Motor neuron (in vitro differentiated cells): ENCODE results near the gene CHRNA7. TPM values are rescaled to one million over a fixed set of nuclear protein-coding genes. Genes with fewer than 3 reads are reported as not detected.
A peak's percentile ranks its signal among the peaks of the same experiment; 100 is the strongest.

ENCODE experiments used
- ATAC-seq, 8 experiments: fragments of 200-7000 bp; cut with Tn5 transposase; replicated peaks in 6 of 8; 2 replicates each; pipeline ENCODE4 v1.8.0; 2021; ENCODE audit warnings: mild to moderate bottlenecking in 8 of 8, moderate library complexity in 8 of 8
- H3K27ac ChIP-seq, 2 donors: fragments of 250-450 bp; sonication (Bioruptor Pico); 2 replicates each; pipeline ENCODE4 v1.9.0; 2021; ENCODE audit warnings: antibody characterized with exemption in 2 of 2, mild to moderate bottlenecking in 2 of 2, moderate library complexity in 1 of 2
- H3K4me1 ChIP-seq, 2 donors: fragments of 250-450 bp; sonication (Bioruptor Pico); replicated peaks in 1 of 2; 2 replicates each; pipeline ENCODE4 v1.6.1; 2021; ENCODE audit warnings: antibody characterized with exemption in 2 of 2, mild to moderate bottlenecking in 2 of 2, moderate library complexity in 1 of 2
- H3K4me3 ChIP-seq, 5 donors: fragments of 250-450 bp; sonication (Bioruptor Pico); 2 replicates each; pipeline ENCODE4 v1.9.0; 2021; ENCODE audit warnings: antibody characterized with exemption in 5 of 5, mild to moderate bottlenecking in 5 of 5, moderate library complexity in 4 of 5
- WGBS, 10 experiments: fragments of 450-650 bp; shearing (Covaris generic); methylation state at CpG; one replicate each; pipeline ENCODE4 v1.0.0; 2022; 5-methylcytosine and 5-hydroxymethylcytosine counted together
- in situ Hi-C, 9 experiments: fragments of 400-800 bp; cut with MboI; loops; one replicate each; pipeline ENCODE4 v1.15.0; 2021; ENCODE audit warnings: low sequenced_read_pairs in 9 of 9, low pct_unique_long_range_greater_than_20kb in 2 of 9; ENCODE audit not compliant: unreplicated experiment in 9 of 9
- total RNA-seq, 8 experiments: library from RNA; unstranded; fragments of 300-600 nt; gene quantifications; 2 replicates each; pipeline versions ENCODE4 v1.2.3 to v1.2.4, GENCODE V29; 2022

The CHRNA7 gene
- total RNA-seq = 1 to 10 TPM in 7 of 8 experiments, under 1 TPM in 1; 0.61 to 7.7 (median 5.1) TPM

DNA sequence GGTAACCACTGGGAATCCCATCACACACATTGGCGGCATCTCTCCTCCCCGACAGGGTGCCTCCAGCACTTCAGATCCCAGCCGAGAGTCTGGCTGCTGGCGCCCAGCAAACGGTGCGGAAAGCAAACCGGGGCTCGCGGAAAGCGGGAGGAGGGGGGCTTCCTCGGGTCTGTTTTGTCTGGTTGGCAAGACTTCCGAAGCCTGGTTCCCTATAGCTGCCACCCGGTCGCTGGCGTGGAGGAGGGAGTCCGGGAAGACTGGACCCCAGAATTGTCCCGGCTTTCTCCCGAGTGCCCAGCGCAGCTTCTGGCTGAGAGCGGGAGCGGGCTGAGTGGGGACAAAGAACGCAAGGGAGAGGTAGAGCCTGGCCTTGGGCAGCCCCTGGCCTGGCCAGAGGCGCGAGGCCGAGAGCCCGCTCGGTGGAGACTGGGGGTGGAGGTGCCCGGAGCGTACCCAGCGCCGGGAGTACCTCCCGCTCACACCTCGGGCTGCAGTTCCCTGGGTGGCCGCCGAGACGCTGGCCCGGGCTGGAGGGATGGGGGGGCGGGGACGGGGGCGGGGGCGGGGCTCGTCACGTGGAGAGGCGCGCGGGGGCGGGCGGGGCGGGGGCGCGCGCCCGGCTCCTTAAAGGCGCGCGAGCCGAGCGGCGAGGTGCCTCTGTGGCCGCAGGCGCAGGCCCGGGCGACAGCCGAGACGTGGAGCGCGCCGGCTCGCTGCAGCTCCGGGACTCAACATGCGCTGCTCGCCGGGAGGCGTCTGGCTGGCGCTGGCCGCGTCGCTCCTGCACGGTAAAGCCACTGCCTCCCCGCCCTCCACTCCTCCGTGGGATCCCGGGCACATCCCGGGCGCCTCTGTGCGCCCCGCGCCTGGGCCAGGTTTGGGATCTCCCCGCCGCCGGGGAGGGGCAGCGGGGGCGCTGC, at the start of gene CHRNA7:
Gene CHRNA7 (plus strand): TSS at position 654 of the 920 bp plus-strand sequence. CDS start 80 bp downstream, at position 734.
- 0% methylated on average over 3 to 6 of the region's 92 CpGs; no CpG with 5 or more reads in 6 of the 10 experiments for WGBS, 10 experiments
- Histone ChIP-seq H3K4me1 (peaks cover 4 to 5% of the 10 kb centered on the region in 2 donors), H3K27ac (peak within 1 kb of the TSS; percentile 21 to 57), H3K4me3 (peak within 1 kb of the TSS; percentile 50 to 84 (median 67))
- ATAC-seq = peak; percentile 85 to 91 (median 88)
- in situ Hi-C loops = no loop called here

GRCh38 chr15:31985607-31986006, 44.7 kb upstream of the CHRNA7 start:
- Histone ChIP-seq H3K27ac (no peak overlapping the region), H3K4me3 (no peak overlapping the region), H3K4me1 (peaks cover 0 to 6% of the 10 kb centered on the region in 2 donors)
- in situ Hi-C loops = no loop called here
- WGBS, 10 experiments = 40 to 100% (median 55%) methylated on average over 1 to 4 of the region's 4 CpGs; no CpG with 5 or more reads in 2 of the 10 experiments
- ATAC-seq = peak in 4 of 8 experiments; percentile 30 to 86 (median 56)

DNA sequence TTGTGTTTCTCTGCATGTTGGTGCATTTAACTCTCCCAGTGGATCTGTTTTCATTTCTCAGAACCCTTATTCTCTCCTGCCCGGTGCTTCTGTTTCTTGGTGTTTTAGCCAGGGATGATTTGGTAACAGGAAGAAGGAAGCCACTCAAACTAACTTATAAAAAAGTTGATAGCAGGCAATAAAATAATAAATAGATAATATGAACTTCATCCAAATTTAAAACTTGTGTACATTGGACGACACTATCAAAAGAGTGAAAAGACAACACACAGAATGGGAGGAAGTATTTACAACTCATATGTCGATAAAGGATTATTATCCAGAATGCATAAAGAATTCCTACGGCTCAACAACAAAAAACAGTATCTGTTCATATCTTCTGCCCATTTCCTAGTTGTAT, 37.3 kb upstream of the CHRNA7 start:
- Histone ChIP-seq H3K4me1 (no peaks in the 10 kb centered on the region), H3K4me3 (no peak overlapping the region), H3K27ac (no peak overlapping the region)
- in situ Hi-C loops = no loop called here
- ATAC-seq = no peak
- WGBS, 10 experiments = 28 to 100% (median 74%) methylated on average over 3 to 4 of the region's 4 CpGs; no CpG with 5 or more reads in 2 of the 10 experiments

DNA sequence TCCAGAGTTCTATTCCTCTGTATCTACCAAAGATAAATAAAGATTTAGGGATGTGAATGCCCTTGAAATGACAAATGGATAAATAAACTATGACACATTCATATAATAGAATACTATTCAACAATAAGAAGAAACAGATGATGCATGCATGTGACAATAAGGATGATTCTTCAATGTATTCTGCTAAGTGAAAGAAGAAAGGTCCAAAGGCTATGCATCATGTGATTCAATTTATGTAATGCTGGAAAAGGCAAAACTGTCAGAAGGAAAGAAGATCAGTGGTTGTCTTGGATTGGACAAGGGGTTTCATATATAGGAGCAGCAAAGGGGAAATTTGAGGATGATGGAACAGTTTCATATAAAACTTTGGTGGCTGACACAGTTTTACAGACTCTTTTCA, 32.6 kb upstream of the CHRNA7 start:
- peak in 4 of 8 experiments; percentile 52 to 70 (median 62) for ATAC-seq
- Histone ChIP-seq H3K4me1 (no peaks in the 10 kb centered on the region), H3K4me3 (no peak overlapping the region), H3K27ac (no peak overlapping the region)
- in situ Hi-C loops = no loop called here

DNA sequence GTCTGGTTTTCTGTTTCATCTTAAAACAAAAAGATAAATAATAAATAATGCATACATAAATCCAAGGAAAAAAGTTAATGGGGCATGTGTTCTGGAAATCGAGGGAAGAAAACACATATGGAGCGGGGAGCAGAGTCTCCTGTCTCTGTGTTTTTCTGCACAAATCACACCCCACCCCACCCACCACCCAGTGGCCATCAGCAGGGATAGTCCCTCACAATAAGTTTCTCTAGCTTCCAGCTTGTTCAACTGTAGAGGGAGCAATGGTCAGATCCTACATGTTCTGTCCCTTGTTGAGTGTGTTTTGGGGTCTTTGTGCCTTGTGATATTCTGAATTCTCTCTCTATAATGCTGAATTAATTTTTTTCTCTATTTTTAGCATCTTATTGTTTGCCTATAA, 26.8 kb upstream of the CHRNA7 start:
- ATAC-seq = no peak
- in situ Hi-C loops = no loop called here
- Histone ChIP-seq H3K27ac (no peak overlapping the region), H3K4me1 (peaks cover 5 to 11% of the 10 kb centered on the region in 2 donors), H3K4me3 (no peak overlapping the region)
- WGBS, 10 experiments = 33 to 95% (median 40%) methylated on average over 1 to 2 of the region's 2 CpGs; no CpG with 5 or more reads in 7 of the 10 experiments

DNA sequence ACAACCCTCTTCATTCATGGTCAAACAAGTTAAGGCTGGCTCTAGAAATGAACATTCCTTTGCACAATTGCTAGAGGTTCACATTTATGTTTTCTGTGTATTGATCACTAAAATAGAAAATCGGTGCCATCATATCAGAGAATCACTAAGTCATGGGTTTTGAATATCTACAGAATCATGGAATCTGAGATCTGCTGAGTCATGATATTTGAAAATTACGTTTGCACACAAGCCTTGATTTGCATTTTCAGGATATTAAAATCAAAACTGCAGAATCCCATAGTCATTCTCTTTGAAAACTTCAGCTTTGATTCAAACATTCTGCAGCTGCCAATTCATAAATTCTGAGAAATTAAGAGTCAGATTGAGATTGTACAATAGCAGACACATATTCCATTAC, 26.1 kb upstream of the CHRNA7 start:
- Histone ChIP-seq H3K4me3 (no peak overlapping the region), H3K4me1 (peaks cover 5 to 11% of the 10 kb centered on the region in 2 donors), H3K27ac (no peak overlapping the region)
- in situ Hi-C loops = no loop called here
- ATAC-seq = peak in 1 of 8 experiments; percentile 29
- WGBS, 10 experiments = 0 to 87% (median 74%) methylated on average over 1 to 2 of the region's 2 CpGs; no CpG with 5 or more reads in 2 of the 10 experiments

DNA sequence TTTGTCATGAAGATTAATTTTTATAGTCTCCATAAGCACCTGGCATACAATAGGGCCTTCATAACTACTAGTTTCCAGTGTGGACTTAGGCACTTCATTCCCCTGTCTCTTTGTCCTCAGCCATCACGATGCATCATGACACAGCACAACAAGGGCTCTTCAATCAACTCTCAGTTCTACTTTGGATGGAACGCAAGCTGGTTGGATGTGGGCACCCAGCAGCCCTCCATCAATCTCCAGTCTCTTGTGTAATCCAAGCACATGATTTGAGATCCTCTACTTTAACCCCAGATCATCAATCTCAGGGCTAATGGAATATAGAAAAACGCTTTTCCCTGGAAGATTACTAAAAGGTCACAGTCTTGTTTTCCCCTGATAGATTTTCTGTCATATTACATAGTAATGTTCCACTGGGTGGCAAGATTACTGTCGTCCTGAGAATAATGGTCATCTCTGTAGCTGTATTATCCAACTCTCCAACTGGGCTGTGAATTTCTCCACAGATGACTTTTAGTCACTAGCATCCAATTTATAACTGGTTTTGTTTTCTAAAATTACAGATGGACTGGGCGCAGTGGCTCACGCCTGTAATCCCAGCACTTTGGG, 22.9 kb upstream of the CHRNA7 start:
- 0 to 83% (median 33%) methylated on average over 1 to 6 of the region's 6 CpGs for WGBS, 10 experiments
- peak in 5 of 8 experiments; percentile 94 to 97 (median 96) for ATAC-seq
- Histone ChIP-seq H3K27ac (peak overlapping the region in 1 of 2 donors; percentile 67), H3K4me1 (peaks cover 5 to 11% of the 10 kb centered on the region in 2 donors), H3K4me3 (no peak overlapping the region)
- in situ Hi-C loops = no loop called here

DNA sequence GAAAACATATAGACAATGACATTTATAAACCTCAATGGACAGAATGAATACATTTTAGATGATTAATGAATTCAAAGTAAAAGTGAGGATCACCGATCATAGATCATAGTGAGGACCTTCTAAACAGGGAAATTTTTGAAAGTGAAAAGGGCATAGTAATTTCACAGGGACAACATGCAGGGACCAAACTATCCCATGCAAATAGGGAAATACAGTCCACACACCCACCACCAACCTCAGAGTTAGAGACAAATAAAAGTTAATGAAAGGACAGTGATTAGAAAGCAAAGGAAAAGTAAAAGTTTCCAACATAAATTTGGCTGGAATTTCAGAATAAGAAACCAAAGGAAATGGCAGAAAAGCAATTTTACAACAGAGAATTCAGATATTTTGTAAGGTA, 15.4 kb upstream of the CHRNA7 start:
- Histone ChIP-seq H3K27ac (no peak overlapping the region), H3K4me1 (no peaks in the 10 kb centered on the region), H3K4me3 (no peak overlapping the region)
- in situ Hi-C loops = no loop called here
- ATAC-seq = no peak
- 5 to 100% (median 79%) methylated on average over 1 of the region's 1 CpG; no CpG with 5 or more reads in 2 of the 10 experiments for WGBS, 10 experiments

GRCh38 chr15:32020156-32020555, 10.2 kb upstream of the CHRNA7 start:
- H3K4me1 ChIP-seq = no peaks in the 10 kb centered on the region
- no peak overlapping the region for H3K27ac ChIP-seq
- no peak overlapping the region for H3K4me3 ChIP-seq
- in situ Hi-C loops = no loop called here
- ATAC-seq = no peak
- 40 to 100% (median 94%) methylated on average over 1 to 2 of the region's 2 CpGs; no CpG with 5 or more reads in 5 of the 10 experiments for WGBS, 10 experiments

DNA sequence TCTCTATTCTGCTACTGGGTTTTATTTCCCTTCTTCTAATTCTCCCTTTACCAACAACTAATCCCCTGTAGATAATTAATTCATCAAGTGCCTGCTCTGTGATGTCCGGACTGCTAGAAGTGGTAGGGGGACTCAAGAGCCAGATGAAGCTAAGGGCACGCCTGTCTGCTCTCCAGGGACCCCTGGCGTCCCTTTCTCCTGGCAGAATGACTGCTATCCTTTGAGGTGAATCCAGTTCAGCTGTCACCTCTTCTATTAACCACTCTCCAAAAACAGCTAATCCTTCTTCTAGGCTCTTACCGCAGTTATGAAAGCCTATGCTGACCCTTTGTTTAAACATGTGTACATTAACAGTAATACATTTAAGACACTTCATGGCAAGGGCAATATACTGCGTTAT, 1.4 kb upstream of the CHRNA7 start:
- Histone ChIP-seq H3K4me3 (peak overlapping the region; percentile 50 to 84 (median 67)), H3K4me1 (peaks cover 4 to 5% of the 10 kb centered on the region in 2 donors), H3K27ac (no peak overlapping the region)
- 0 to 24% (median 8%) methylated on average over 1 to 4 of the region's 5 CpGs; no CpG with 5 or more reads in 2 of the 10 experiments for WGBS, 10 experiments
- ATAC-seq = peak in 5 of 8 experiments; percentile 9 to 25 (median 18)
- in situ Hi-C loops = no loop called here

DNA sequence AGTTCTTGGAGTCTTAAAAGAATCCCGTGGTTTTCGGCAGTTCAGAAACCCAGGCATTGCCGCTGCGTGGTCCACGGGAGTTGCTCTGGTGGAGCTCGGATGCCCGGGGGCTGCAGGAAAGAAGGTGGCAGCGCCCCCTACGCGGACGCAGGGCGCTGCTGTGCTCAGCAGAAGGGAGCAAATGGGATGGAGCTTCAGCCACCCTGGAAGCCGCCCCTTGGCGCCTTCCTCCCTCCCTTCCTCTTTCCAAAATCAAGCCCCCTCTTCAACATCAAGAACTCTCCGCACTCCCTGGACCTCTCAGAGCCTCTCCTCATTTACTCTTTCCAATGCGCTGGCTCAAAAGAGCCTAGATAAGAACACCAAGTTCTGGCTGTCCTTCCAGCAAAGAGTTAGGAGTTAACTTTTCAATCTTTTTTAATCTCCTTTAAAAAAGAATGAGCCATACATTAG, 880 bp upstream of the CHRNA7 start:
- ATAC-seq = peak in 7 of 8 experiments; percentile 11 to 70 (median 62)
- Histone ChIP-seq H3K4me3 (peak overlapping the region; percentile 50 to 84 (median 67)), H3K4me1 (peaks cover 4 to 5% of the 10 kb centered on the region in 2 donors), H3K27ac (no peak overlapping the region)
- WGBS, 10 experiments = 0 to 4% (median 0%) methylated on average over 2 to 11 of the region's 16 CpGs; no CpG with 5 or more reads in 3 of the 10 experiments
- in situ Hi-C loops = no loop called here

GRCh38 chr15:32030795-32031194, 480 bp downstream of the CHRNA7 start:
- Histone ChIP-seq H3K27ac (peak overlapping the region; percentile 21 to 57), H3K4me1 (peaks cover 4 to 5% of the 10 kb centered on the region in 2 donors), H3K4me3 (peak overlapping the region; percentile 50 to 84 (median 67))
- 0 to 7% (median 4%) methylated on average over 1 to 7 of the region's 21 CpGs; no CpG with 5 or more reads in 7 of the 10 experiments for WGBS, 10 experiments
- in situ Hi-C loops = no loop called here
- peak; percentile 8 to 43 (median 32) for ATAC-seq
